Esophagus mucosa (tissue), 1 donor: ENCODE measurements around the gene OASL. TPM values are rescaled to one million over a fixed set of nuclear protein-coding genes. Genes with fewer than 3 reads are reported as not detected.

Experiments used
- ATAC-seq: fragments of 200-7000 bp; cut with Tn5 transposase; one replicate; pipeline ENCODE4 v1.9.1; 2020
- total RNA-seq: library from RNA; stranded (reverse); gene quantifications from one replicate; pipeline ENCODE4 v1.2.4, GENCODE V29; 2023
- donor health status: DM: yes; HTN: yes; CAD: no.

The OASL gene
- total RNA-seq, 1 donor from 2014 or later, result 5.9 TPM

GRCh38 chr12:121011820-121012219, 27.2 kb downstream of the OASL start:
- ATAC-seq, result no peak

DNA sequence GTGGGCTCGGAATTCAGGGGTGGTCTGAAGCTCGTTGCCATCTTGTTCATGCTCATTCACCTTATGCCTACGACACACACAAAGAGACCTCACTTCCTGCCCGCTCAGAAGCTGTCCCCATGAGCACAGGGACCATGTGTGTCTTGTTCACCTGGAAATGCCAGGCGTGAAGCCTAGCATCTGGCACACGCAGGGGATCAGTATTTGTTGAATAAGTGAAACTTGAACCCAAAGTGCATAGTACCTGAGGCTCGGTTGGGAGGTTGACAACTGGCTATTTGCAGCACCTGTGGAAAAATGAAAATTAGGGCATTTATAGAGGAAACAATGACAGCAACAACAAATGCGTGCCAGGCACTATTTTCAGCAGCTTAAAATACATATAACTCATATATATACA, 28.2 kb downstream of the OASL start:
- no peak for ATAC-seq

DNA sequence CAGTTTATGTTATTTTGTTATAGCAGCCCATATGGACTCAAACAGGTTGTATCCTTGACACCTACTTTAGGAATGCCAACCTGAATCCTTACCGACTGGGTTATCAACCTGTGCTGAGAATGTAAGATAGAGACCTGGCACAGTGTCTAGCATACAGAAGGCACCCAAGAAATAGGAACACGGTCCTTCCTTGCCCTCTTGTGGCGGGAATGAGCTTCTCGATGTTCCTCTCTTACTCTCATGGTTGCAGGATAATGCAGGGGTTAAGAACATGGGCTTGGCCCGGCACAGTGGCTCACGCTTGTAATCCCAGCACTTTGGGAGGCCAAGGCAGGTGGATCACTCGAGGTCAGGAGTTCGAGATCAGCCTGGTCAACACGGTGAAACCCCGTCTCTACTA, 29.3 kb downstream of the OASL start:
- ATAC-seq, result peak; percentile 85

DNA sequence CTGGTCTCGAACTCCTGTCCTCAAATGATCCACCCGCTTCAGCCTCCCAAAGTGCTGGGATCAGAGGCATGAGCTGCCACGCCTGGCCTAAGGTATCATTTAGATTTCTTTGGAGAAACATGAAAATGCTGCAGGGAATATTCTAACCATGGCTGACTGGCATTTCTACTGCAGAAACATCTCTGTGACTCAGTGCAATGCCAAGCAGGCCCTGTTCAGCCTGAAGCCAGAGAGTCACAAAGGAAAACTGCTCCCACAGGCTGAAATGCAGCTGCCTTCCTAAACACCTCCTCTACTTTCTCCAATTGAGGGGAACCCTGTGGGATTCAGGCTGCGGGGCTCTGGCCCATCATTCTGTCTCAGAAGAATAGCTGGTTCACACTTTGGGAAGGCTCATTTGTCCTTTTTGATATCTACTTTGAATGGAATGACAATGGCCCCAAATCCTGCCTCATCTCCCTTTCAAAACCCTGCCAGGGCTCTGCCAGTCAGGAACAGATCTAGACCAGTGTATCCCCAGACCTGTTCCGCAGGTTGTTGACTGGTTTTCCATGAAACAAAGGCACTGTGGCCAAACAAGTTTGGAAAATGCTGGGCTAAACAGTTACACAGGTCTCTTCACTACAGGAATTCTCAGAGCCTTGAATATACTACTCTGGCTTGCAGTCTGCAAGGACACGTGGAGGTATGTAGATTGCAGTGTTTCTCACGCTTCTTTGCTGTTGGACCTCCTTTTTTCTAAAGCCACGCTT, 30.5 kb downstream of the OASL start:
- ATAC-seq, result peak; percentile 81

DNA sequence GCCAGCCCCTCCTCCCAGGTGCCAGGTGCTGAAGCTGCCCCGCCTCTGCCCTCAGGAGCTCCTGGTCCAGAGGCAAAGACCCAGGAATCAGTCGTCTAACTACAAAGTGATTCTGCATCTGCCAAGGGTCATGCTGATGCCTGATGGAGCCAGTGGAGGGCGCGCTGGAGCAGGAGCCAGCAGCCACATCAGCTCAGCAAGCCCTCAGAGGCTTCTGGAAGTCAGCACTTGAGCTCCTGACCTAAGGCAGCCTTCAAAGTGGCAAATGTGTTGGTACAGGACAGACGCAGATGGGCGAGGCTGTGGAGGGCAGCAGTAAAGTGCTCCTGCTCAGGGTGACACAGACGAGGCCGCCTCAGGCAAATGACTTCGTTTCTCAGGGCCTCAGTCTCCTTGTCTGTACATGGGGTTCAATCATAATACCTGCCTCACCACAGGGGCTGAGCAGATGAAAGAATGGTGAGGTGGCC, 33.7 kb downstream of the OASL start:
- ATAC-seq, result peak; percentile 35

GRCh38 chr12:121004253-121004815, 34.7 kb downstream of the OASL start:
- no peak for ATAC-seq

- ATAC-seq, result no peak
These were observed 35.4 kb downstream of the OASL start for GRCh38 chr12:121003650-121004049.

DNA sequence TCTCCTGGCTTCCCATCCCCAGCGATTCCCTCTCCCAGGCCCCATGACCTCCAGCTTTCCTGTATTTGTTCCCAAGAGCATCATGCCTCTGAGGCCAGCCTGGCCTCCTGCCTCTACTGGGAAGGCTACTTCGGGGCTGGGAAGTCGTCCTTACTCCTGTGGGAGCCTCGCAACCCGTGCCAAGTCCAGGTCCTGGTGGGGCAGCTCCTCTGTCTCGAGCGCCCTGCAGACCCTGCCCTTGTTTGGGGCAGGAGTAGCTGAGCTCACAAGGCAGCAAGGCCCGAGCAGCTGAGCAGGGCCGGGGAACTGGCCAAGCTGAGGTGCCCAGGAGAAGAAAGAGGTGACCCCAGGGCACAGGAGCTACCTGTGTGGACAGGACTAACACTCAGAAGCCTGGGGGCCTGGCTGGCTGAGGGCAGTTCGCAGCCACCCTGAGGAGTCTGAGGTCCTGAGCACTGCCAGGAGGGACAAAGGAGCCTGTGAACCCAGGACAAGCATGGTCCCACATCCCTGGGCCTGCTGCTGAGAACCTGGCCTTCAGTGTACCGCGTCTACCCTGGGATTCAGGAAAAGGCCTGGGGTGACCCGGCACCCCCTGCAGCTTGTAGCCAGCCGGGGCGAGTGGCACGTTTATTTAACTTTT, 37.1 kb downstream of the OASL start:
- no peak for ATAC-seq

GRCh38 chr12:121001060-121001459, 38.0 kb downstream of the OASL start:
- peak; percentile 3 for ATAC-seq

DNA sequence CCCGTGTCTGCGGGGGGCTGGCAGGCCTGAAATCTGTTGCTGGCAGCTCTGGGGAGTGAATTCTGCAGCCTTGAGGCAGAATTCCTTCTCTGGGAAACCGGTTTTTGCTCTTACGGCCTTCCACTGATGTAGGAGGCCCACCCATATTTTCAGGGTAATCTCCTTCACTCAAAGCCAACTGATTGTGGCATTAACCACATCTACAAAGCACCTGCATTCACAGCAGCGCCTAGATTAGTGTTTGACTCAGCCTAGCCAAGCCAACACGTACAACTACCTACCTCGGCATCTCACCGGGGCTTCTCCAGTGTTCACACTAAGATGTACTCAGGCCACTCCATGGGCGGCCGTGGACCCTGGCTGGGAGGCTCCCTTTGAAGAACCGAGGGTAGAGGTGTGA, 38.5 kb downstream of the OASL start:
- ATAC-seq, result no peak

DNA sequence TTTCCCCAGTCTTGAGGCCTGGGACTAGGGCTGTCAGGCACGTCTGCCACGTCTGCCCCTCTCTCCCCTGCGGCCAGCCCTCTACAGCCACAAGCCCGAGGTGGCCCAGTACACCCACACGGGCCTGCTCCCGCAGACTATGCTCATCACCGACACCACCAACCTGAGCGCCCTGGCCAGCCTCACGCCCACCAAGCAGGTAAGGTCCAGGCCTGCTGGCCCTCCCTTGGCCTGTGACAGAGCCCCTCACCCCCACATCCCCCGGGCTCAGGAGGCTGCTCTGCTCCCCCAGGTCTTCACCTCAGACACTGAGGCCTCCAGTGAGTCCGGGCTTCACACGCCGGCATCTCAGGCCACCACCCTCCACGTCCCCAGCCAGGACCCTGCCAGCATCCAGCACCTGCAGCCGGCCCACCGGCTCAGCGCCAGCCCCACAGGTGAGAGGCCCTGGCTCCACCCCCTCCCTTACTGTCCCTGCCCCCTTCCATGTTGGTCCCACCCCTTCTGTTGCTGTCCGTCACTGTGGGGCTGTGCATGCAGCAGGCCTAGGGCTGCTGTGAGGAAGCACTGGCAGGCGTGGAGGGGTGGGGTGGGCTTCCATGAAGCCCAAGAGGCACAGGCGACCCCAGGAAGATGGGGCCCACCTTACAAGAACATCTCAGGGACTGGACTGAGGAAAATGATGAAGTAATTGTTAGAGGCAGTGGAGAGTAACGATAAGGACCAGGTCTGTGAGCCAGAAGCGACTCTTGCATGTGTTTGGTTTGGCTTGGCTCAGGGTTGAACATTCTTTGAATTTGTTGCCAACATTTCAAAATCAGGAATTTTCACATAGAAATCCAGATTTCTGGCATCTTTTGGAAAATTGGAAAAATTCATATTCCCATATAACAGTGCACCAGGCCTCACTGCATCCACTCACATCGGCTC, 39.6 kb downstream of the OASL start:
- ATAC-seq, result peak; percentile 14

GRCh38 chr12:120998435-120998834, 40.6 kb downstream of the OASL start:
- ATAC-seq, result no peak

DNA sequence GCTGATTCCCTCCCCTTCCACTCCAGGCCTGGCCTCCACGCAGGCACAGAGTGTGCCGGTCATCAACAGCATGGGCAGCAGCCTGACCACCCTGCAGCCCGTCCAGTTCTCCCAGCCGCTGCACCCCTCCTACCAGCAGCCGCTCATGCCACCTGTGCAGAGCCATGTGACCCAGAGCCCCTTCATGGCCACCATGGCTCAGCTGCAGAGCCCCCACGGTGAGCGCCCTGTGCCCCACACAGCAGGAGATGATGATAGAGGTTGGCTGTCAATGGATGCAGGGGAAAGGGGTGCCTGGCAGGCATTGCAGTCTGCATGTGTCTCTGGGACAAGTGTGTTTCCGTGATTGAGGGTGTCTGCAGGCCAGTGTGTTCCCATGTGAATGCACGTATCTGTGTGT, 41.6 kb downstream of the OASL start:
- ATAC-seq, result no peak

- ATAC-seq, result no peak
These were observed 42.8 kb downstream of the OASL start for GRCh38 chr12:120996133-120996746.

GRCh38 chr12:120994589-120995337, 44.3 kb downstream of the OASL start:
- ATAC-seq, result no peak

DNA sequence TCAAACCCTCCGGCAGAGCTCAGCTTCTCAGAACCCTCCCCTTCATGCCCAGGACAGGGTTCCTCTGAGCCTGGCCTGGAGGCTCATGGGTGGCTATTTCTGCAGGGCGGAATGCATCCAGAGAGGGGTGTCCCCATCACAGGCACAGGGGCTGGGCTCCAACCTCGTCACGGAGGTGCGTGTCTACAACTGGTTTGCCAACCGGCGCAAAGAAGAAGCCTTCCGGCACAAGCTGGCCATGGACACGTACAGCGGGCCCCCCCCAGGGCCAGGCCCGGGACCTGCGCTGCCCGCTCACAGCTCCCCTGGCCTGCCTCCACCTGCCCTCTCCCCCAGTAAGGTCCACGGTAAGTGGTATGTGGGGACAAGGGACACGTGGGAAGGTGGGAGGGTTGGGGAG, 45.0 kb downstream of the OASL start:
- ATAC-seq, result peak; percentile 14

DNA sequence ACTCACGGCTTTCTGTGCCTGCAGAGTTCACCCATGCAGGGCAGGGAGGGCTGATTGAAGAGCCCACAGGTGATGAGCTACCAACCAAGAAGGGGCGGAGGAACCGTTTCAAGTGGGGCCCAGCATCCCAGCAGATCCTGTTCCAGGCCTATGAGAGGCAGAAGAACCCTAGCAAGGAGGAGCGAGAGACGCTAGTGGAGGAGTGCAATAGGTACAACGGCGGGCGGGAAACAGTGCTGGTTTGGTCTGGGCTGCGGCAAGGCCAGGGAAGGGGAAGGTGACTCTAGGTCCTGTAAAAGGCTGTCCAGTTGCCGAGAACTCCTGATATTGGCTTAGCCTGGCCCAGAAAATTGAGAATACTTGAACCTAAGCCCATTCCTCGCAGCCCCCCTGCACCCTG, 45.5 kb downstream of the OASL start:
- no peak for ATAC-seq

DNA sequence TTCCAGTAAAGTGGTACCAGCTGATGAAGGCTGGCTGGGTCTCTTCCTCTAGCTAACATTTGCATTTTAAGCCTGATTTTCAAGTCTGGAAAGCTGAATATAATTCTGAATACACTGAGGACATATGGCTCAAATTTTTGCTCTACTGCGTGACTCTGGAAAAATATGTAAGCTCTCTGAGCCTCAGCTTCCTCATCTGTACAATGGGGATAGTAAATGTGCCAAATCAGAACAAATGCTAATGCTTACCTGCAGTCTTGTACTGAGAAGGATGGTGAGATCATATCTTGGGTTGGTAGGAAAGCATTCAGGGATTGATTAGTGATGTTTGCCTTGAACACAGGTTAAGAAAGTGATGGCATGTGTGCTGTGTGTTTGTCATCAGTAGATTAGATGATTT, 46.1 kb downstream of the OASL start:
- no peak for ATAC-seq

DNA sequence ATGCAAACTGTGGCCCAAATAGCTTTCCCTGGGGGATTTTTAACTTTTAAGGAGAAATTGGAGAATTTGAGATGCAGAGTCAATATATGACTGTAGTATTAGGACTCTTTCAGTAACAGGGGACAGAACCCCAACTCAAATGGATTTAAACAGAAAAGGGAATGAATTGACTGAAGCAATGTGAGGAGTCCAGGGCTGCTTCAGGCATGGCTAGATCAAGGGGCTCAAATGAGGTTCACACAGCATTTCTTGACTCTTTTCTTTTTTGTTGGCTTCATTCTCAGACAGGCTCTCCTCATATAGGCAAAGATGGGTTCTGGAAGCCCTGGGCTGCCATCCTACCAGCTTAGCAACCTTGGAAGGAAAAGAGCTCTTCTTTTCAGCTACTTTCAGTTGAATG, 47.1 kb downstream of the OASL start:
- ATAC-seq, result no peak

DNA sequence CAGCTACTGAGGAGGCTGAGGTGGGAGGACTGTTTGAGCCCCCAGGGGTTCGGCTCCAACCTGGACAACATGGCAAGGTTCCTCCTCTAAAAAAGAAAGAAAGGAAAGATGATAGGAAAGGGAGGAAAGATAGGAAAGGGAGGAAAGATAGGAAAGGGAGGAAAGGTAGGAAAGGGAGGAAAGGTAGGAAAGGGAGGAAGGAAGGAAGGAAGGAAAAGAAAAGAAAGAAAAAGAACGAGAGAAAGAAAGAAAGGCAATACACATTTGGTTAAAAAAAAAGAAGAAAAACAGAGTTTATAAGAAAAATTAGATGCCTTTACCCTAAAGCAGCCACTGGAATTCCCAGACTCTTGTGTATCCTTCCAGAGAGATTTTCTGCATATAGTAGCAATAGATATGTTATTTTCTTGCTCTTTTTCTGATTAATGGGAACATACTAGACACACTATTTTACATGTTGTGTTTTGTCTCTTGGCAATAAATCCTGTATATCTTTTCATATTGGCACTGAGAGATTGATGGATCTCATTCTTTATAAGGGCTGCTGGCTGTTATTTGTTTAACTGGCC, 48.5 kb downstream of the OASL start:
- no peak for ATAC-seq

GRCh38 chr12:120989687-120990086, 49.4 kb downstream of the OASL start:
- ATAC-seq, result no peak
